Hematopoietic multipotent progenitor cell treated with erythropoietin and hydrocortisone succinate and interleukin-3 and kit ligand, for 4 days (in vitro differentiated cells): ENCODE measurements around the gene SHD.
A peak's percentile ranks its signal among the peaks of the same experiment; 100 is the strongest.
"Not testable (repeated sequence)": the region's sequence is repeated elsewhere in the genome, so short reads cannot be mapped to it uniquely, and the experiment has no call there.

Source experiments
- DNase-seq: peaks from one replicate; pipeline ENCODE4 v3.0.0-alpha.2; 2015

SHD gene

DNA sequence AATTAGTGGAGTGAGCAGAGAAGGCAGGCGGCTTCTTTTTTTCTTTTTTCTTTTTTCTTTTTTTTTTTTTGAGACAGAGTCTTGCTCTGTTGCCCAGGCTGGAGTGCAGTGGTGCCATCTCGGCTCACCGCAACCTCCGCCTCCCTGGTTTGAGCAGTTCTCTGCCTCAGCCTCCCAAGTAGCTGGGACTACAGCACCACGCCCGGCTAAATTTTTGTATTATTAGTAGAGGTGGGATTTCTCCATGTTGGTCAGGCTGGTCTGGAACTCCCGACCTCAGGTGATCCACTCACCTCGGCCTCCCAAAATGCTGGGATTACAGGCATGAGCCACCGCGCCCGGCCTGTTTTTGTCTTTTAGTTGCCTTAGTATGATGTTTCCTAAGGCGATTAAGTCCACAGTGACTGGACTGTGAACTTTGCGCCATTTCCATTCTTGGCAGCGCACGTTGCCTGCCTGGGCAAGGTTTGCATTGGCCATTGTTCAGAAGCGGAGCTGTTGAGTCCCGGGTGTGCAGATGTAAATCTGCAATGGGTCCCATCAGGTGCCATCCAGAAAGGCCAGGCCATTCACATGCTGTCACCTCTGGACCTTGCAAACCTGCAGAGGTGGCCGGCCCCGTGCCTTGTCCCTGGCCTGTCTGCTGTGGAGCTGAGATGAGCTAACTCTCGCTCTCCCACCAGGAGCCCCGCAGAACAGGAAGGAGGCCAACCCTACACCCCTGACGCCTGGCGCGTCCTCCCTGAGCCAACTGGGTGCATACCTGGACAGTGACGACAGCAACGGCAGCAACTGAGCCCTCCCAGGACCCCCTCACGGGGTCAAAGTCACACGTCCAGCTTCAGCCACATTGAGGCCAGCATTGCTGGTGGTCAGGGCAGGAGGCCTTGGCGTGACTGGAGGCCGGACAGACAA is 10.9 kb upstream of the SHD start:
- DNase-seq: no peak

GRCh38 chr19:4268816-4269430 is 10.1 kb upstream of the SHD start:
- no peak for DNase-seq

GRCh38 chr19:4272894-4273293 is 6.2 kb upstream of the SHD start:
- no peak for DNase-seq

DNA sequence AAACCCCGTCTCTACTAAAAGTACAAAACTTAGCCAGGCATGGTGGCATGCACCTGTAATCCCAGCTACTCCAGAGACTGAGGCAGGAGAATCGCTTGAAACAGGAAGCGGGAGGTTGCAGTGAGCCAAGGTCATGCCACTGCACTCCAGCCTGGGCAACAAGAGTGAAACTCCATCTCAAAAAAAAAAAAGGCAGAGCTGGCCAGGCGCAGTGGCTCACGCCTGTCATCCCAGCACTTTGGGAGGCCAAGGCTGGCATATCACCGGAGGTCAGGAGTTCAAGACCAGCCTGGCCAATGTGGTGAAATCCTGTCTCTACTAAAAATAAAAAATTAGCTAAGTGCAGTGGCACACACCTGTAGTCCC is 4.8 kb upstream of the SHD start:
- not testable (repeated sequence) for DNase-seq

DNA sequence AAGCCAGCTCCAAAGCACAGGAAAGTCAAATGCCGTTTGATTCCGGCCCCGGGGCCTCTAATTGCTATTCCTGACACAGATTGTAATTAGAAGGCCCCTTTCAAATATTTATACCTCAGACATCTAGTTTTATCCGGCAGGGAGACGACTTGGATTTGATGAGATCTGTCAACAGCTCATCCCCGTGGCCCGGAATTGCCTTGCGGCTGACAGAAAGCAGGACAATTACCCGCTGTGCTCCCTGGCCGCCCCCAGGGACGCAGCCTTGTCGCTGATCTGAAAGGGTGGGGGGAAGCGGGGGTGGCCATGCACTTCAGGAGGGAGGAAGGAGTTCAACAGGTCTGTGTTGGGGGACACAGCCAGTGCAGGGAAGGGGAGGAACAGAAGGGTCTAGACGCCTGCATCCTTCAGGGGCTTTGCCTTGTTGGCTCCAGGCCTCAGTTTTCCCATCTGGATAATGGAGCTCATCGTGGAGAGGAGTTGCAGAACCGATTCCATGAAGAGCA is 1.8 kb upstream of the SHD start:
- no peak for DNase-seq

- DNase-seq: no peak
These were observed 1.1 kb upstream of the SHD start for GRCh38 chr19:4278010-4278409.

DNA sequence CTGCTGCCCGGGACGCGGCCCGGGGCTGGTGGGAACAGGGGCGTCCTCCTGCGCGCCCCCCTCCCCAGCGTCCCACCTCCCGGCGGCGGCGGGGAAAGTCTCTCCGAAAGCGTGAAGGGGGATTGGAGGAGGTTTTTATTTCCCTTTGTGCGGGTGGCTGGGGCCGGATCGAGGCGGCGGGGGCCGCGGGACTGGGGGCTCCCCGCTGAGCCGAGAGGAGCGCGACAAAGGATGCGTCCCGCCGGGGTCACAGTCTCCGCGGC is 132 bp downstream of the SHD start:
- no peak for DNase-seq

DNA sequence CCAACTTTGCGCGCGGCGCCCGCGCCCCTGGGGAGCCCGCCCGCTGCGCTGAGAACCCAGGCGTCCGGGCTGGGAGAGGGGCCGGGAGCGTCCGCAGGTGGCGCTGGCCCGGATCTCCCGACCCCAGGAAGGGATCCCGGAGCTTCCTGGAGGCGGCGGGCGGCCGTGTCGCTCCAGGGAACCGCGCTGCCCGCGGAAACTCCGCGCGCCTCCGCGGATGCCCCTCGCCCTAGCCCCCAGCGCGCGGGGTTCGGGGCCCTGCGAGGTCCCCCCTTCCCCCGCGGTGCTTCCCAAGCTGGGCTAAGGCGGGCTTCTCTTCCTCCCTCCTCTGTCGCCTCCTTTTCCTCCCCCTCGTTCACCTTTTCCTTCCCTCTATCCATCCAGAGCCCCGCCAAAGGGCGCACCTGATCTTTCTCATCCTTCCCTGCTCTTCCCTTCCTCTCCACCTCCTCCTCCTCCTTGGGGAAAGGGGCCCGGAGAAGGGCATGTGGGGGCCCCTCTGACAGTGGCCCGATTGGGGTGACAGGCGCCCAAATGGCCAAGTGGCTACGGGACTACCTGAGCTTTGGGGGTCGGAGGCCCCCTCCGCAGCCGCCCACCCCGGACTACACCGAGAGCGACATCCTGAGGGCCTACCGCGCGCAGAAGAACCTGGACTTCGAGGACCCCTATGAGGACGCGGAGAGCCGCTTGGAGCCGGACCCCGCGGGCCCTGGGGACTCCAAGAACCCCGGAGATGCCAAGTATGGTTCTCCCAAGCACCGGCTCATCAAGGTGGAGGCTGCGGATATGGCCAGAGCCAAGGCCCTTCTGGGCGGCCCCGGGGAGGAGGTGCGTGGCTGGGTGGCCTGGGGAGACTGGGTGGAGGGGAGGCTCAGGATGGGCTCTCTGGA is 710 bp downstream of the SHD start:
- no peak for DNase-seq

DNA sequence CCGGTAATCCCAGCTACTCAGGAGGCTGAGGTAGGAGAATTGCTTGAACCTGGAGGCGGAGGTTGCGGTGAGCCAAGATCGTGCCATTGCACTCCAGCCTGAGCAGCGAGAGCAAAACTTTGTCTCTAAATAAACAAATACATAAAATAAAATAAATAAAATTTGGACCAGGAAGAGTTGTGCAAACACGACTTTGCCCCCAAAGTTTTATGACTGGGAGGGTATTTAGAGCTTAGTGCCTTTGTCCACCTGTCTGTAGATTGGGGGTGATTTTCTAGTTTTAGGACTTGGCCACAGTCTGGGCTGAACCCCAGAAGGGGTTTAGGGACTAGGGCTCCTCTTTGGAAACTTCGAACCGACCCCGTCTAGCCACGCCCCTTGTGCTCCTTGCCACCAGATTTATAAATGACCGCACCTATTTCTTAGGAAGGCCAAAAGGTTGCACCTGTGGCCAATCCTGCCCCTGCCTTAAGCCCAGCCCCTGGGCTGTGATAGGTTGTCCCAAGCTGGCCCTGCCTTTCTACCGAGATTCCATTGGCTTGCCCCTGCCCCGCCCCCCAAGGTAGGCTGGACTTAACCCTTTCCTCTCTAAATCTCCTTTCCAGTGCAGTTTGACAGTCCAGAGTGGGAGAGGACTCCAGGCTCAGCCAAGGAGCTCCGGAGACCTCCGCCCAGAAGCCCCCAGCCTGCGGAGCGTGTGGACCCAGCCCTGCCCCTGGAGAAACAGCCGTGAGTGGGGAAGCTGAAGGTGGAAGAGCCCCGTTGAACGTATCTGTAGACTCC is 5.3 kb downstream of the SHD start:
- peak; percentile 59 for DNase-seq

GRCh38 chr19:4284974-4285373 is 5.9 kb downstream of the SHD start:
- DNase-seq: no peak

DNA sequence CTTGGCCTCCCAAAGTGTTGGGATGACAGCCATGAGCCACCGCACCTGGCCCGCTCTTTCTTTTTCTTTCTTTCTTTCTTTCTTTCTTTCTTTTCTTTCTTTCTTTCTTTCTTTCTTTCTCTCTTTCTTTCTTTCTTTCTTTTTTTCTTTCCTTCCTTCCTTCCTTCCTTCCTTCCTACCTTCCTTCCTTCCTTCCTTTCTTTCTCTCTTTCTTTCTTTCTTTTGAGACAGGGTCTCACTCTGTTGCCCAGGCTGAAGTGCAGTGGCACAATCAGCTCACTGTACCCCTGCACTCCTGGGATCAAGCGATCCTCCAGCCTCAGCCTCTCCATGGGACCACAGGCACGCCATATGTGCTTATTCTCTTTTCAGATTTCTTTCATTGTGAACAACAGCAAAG is 7.1 kb downstream of the SHD start:
- DNase-seq: not testable (repeated sequence)

- DNase-seq: no peak
These were observed 9.2 kb downstream of the SHD start for GRCh38 chr19:4288091-4288777.

- no peak for DNase-seq
These were observed 12.2 kb downstream of the SHD start for GRCh38 chr19:4291184-4291732.

DNA sequence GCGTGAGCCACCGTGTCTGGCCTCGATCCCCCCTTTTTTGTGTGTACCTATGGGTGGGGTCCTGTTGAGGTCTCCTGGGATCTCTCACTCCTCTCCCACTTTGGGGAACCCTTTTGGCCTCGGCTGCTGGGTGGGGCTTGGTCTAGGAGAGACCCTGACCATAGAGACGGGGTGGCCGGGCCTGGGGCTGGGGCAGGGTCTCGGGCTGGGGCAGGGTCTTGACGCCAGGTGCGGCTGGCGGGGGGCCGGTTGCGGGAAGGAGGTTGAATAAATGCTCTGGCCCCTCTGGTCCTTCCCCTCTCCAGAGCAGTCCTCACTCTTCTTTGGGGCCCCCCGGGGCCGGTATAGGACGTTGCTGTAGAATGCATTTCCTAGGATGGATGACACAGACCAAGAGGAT is 13.4 kb downstream of the SHD start:
- DNase-seq: no peak

DNA sequence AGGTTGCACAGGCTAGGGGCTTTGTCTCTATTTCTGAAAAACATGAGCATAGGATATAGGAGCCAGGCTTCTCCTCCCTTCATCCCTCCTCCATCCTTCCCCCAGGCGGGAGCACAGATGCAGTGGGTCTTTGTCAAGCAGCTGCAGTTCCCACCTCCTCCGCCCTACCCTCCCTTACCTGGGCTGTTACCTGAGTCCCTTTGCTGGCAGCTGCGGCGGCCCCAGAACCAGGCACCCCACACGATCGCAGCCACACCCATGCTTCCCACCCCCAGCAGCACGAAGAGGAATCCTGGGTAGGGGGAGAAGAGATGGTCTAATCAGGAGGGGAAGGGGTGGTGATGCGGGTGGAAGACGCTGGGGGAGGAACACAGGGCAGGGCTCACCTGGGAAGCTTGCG is 15.3 kb downstream of the SHD start:
- no peak for DNase-seq

DNA sequence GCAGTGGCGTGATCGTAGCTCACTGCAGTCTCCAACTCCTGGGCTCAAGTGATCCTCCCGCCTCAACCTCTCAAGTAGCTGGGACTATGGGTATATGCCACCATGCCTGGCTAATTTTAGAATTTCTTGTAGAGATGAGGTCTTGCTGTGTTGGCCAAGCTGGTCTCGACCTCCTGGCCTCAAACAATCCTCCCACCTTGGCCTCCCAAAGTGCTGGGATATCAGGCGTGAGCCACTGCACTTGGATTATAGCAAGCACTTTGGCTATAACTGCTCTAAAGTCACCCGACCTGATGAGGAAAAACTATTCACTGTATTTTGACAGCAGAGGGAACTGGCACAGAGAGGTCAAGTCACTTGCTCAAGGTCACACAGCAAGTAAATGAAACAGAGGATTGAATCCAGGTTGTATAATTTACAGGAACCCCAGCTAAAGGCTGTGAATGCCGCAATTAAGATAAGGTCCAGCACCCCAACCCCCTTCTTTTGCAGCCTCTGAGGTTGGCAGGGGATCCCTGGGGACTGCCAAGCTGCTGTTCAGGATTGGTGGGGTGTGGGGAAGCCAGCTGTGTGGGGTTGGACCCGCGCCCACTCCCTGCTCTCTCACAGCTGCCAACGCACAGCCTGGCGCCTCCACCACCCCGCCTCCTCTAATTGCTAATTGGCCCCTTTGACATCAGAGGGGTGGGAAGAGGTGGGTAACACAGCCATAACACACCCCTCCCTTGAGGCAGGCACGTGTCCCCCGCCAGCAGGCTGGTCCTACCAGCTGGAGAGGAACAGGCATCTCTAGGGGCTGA is 17.1 kb downstream of the SHD start:
- peak; percentile 56 for DNase-seq

DNA sequence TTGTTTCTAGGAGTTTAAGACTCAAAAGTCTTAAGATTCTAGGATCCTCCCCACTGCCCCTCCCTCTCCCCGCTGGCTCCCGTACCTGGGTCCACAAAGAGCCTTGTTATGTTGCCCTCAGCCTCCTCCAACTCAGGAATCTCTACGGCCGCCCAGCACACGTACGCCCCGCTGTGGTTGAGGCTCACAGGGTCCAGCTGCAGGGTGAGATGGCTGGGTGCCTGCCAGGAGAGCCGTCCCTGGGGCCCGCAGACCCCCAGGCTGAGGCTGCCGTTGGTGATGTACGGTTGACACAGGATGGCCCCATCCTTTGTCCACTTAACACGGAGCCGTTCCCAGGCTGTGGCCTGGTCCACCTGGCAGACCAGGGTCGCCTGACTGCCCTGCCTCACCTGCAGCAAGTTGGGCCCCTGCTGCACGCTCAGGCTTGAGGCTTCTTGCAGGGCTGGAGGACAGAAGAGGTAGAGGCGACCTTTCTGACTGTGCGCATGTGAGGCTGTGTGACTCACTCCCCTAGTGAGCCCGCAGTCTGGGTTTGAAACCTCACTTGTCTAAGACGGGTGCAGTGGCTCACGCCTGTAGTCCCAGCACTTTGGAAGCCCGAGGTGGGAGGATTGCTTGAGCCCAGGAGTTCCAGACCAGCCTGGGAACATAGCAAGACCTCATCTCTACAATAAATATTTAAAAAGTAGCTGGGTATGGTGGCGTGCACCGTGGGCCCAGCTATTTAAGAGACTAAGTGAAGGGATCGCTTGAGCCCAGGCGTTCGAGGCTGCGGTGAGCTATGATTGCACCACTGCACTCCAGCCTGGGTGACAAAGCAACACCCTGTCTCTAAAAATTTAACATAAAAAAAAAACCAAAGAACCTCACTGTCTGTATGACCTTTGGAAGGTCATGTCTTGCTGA is 19.1 kb downstream of the SHD start:
- DNase-seq: no peak

DNA sequence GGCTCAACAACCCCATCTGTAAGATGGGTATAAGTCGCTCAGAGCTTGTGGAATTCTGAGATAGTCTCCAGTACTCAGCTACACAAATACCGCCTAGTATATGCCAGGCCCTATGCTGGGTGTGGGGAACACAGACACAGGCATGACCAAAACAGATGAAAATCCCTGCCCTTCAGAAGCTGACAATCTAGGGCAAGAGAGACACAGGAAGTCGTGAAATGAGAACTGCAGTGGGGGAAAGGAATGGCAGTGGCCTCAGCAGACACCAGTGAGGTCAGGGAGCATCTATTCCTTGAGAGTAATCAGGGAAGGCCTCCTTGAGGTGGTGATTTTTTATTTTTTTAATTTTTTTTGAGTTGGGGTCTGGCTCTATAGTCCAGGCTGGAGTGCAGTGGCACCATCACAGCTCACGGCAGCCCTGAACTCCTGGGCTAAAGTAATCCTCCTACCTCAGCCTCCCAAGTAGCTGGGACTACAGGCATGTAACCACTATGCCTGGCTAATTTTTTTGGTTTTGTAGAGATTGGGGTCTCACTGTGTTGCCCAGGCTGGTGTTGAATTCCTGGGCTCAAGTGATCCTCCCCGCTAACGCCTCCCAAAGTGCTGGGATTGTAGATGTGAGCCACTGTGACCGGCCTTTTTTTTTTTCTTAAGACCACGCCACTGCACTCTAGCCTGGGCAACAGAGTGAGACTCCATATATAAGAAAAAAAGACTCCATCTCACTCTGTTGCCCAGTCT is 19.9 kb downstream of the SHD start:
- DNase-seq: no peak

- no peak for DNase-seq
These were observed 21.5 kb downstream of the SHD start for GRCh38 chr19:4300589-4300988.
